Hepatocyte (in vitro differentiated cells): ENCODE measurements around the gene ZRSR2.

Source experiments
- CTCF ChIP-seq: fragments of 200-600 bp; sonication (generic); IDR thresholded peaks from 2 replicates; pipeline ENCODE4 v1.5.1; 2016; ENCODE audit warnings: antibody characterized with exemption, mild to moderate bottlenecking; ENCODE audit not compliant: poor library complexity
- EZH2 ChIP-seq: fragments of 200-600 bp; sonication (generic); IDR thresholded peaks from 2 replicates; pipeline ENCODE4 v1.6.1; 2016; ENCODE audit warnings: antibody characterized with exemption, mild to moderate bottlenecking, borderline replicate concordance
- EZH2phosphoT487 ChIP-seq: fragments of 200-600 bp; sonication (generic); IDR thresholded peaks from one replicate; pipeline ENCODE4 v1.6.1; 2018; ENCODE audit warnings: antibody characterized with exemption, mild to moderate bottlenecking, low read depth, moderate library complexity; ENCODE audit not compliant: unreplicated experiment, severe bottlenecking

- TF ChIP-seq EZH2: no peak
- no peak for TF ChIP-seq CTCF
- TF ChIP-seq EZH2phosphoT487: no peak
Observed at GRCh38 chrX:15866147-15866546, 75.9 kb downstream of the ZRSR2 start.
